ENCODE data around the gene CTNNA2. TPM values are rescaled to one million over a fixed set of nuclear protein-coding genes. Genes with fewer than 3 reads are reported as not detected.

CTNNA2 gene
- polyA plus RNA-seq, 1 of the 3 experiments (the other 2 are of a cell fraction) = 0.30 TPM

DNA sequence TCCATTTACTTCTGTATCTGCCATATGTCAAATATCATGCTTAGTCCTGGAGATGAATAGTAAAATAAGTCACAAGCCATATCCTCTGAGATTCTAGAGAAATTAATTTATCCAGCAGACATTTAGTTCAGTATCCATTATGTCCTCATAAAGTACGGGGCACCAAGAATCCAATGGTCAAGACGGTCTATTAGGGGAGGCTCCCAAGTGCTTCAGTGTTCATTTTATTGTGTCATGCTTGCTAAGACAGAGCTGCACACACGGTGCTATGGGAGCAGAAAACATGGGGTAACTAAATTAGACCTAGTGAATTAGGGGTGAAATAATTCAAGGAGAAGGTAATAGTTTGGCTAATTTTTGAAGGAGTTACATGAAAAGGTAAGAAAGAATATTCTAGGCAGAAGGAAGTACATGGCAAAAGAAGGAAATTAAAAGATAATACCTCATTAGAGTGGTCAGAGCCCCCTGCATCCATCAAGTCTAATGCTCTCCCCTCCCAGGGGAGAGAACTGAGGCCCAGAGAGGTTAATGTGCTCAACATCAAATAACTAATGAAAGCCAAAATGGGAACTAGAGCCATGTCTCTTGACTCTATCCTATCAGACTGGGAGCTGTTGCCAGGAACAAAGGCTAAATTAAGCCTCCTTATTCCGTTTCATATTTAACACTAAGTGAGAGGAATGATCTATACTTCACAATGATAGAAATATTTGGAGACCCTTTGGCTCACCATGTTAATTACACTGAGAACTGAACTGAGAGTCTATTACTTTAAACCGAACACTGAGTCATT is 433.0 kb downstream of the CTNNA2 start:
- Histone ChIP-seq H3K9me3 (no peaks in the 10 kb centered on the region), H3K9me2 (no peaks in the 10 kb centered on the region), H3K4me2 (no peak overlapping the region), H4K20me1 (ENCODE audit: insufficient read depth) (no peaks in the 10 kb centered on the region), H3K9ac (no peak overlapping the region), H3K4me1 (ENCODE audit: control insufficient read depth in 1 of 2, insufficient read depth in 2 of 2, low read depth in 1 of 2, low read length in 1 of 2) (peaks cover 0 to 12% of the 10 kb centered on the region in 2 experiments; a peak in 2 of 4 replicates), H3K27me3 (ENCODE audit: insufficient read depth) (no peaks in the 10 kb centered on the region), H3K79me2 (ENCODE audit: insufficient read depth) (no peaks in the 10 kb centered on the region), H3K4me3 (ENCODE audit: low read depth in 2 of 2, low read length in 1 of 2) (no peak overlapping the region), H3F3A (replicated peaks; ENCODE audit: insufficient read depth) (no peaks in the 10 kb centered on the region), H2AFZ (ENCODE audit: low read depth) (no peak overlapping the region), H3K27ac (ENCODE audit: low read depth in 2 of 2, low read length in 1 of 2) (peak overlapping the region in 1 of 2 experiments; percentile 79; a peak in 2 of 4 replicates), H3K36me3 (replicated peaks in 1 of 2; ENCODE audit: control insufficient read depth in 1 of 2, insufficient read depth in 2 of 2, low read length in 1 of 2) (no peaks in the 10 kb centered on the region)
- DNase-seq = no peak
- ChIA-PET CTCF (interaction anchor here (0.6 to 0.9 kb wide), 2 partner anchors 36 to 105 kb away, joined by 3 read pairs; no protein-coding TSS in a partner anchor), POLR2A (no interaction called here)
- WGBS (ENCODE audit: low lambda C conversion rate) = 21% methylated on average over 5 of the region's 5 CpGs
- TF ChIP-seq, protein P1, sequence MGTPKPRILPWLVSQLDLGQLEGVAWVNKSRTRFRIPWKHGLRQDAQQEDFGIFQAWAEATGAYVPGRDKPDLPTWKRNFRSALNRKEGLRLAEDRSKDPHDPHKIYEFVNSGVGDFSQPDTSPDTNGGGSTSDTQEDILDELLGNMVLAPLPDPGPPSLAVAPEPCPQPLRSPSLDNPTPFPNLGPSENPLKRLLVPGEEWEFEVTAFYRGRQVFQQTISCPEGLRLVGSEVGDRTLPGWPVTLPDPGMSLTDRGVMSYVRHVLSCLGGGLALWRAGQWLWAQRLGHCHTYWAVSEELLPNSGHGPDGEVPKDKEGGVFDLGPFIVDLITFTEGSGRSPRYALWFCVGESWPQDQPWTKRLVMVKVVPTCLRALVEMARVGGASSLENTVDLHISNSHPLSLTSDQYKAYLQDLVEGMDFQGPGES (IDR thresholded peaks at IDR 0.05; ENCODE audit: low read depth, low read length) = no peak
- no peak for TF ChIP-seq NRF1 (IDR thresholded peaks at IDR 0.05; ENCODE audit: low read depth, low read length)
- TF ChIP-seq JUND (IDR thresholded peaks at IDR 0.05) = no peak
- no peak for TF ChIP-seq POLR2AphosphoS5 (IDR thresholded peaks at IDR 0.05; ENCODE audit: low read depth, low read length)
- no peak for TF ChIP-seq RAD21 (IDR thresholded peaks at IDR 0.05; ENCODE audit: low read length)
- TF ChIP-seq EP300 (IDR thresholded peaks at IDR 0.05; ENCODE audit: borderline replicate concordance in 1 of 2, low read depth in 1 of 2, low read length in 1 of 2) = no peak
- TF ChIP-seq ELF1 (IDR thresholded peaks at IDR 0.05) = no peak
- TF ChIP-seq GATA2 (CRISPR knock-in tag; IDR thresholded peaks at IDR 0.05) = no peak
- TF ChIP-seq, protein P2, sequence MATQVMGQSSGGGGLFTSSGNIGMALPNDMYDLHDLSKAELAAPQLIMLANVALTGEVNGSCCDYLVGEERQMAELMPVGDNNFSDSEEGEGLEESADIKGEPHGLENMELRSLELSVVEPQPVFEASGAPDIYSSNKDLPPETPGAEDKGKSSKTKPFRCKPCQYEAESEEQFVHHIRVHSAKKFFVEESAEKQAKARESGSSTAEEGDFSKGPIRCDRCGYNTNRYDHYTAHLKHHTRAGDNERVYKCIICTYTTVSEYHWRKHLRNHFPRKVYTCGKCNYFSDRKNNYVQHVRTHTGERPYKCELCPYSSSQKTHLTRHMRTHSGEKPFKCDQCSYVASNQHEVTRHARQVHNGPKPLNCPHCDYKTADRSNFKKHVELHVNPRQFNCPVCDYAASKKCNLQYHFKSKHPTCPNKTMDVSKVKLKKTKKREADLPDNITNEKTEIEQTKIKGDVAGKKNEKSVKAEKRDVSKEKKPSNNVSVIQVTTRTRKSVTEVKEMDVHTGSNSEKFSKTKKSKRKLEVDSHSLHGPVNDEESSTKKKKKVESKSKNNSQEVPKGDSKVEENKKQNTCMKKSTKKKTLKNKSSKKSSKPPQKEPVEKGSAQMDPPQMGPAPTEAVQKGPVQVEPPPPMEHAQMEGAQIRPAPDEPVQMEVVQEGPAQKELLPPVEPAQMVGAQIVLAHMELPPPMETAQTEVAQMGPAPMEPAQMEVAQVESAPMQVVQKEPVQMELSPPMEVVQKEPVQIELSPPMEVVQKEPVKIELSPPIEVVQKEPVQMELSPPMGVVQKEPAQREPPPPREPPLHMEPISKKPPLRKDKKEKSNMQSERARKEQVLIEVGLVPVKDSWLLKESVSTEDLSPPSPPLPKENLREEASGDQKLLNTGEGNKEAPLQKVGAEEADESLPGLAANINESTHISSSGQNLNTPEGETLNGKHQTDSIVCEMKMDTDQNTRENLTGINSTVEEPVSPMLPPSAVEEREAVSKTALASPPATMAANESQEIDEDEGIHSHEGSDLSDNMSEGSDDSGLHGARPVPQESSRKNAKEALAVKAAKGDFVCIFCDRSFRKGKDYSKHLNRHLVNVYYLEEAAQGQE (IDR thresholded peaks at IDR 0.05; ENCODE audit: low read depth, low read length) = no peak
- no peak for TF ChIP-seq EZH2phosphoT487 (IDR thresholded peaks at IDR 0.05; ENCODE audit: borderline replicate concordance, low read depth)
- no peak for TF ChIP-seq TEAD4 (IDR thresholded peaks at IDR 0.05; ENCODE audit: borderline replicate concordance, insufficient read depth)
- no peak for TF ChIP-seq FOXM1 (IDR thresholded peaks at IDR 0.05; ENCODE audit: low read depth)
- TF ChIP-seq RXRA (IDR thresholded peaks at IDR 0.05; ENCODE audit: borderline replicate concordance, low read depth) = no peak
- no peak for TF ChIP-seq CHD2 (IDR thresholded peaks at IDR 0.05; ENCODE audit: low read length, partially characterized antibody)
- TF ChIP-seq SMC3 (IDR thresholded peaks at IDR 0.05; ENCODE audit: low read depth, low read length) = no peak
- no peak for TF ChIP-seq SIN3A (IDR thresholded peaks at IDR 0.05; ENCODE audit: borderline replicate concordance, low read depth, low read length)

All from SK-N-SH (cell line).